Ammon's horn (tissue), 1 donor: ENCODE data around the gene CCDC187.

ENCODE experiments used
- DNase-seq: peaks from one replicate; pipeline ENCODE4 v3.0.0-alpha.2; 2016; ENCODE audit warnings: low spot score

The CCDC187 gene

GRCh38 chr9:136339173-136339957 lies 35.5 kb upstream of the CCDC187 start:
- peak; percentile 74 for DNase-seq

GRCh38 chr9:136338511-136338910 lies 34.6 kb upstream of the CCDC187 start:
- no peak for DNase-seq

GRCh38 chr9:136337416-136338395 lies 33.8 kb upstream of the CCDC187 start:
- no peak for DNase-seq

DNA sequence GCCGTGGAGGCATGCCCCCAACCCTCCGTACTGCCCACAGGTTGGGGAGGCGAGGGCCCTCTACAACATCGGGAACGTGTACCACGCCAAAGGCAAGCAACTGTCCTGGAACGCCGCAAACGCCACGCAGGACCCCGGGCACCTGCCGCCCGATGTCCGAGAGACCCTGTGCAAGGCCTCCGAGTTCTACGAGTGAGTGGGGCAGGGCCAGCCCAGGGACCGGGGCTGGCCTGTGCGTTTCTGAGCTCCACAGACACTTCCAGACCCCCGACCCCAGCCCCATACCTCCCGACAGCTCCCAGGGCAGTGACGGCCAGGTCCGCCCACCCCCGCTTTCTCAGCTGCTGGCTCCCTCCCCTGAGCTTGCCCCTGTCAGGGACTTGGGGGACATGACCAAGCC lies 33.0 kb upstream of the CCDC187 start:
- DNase-seq, result no peak

DNA sequence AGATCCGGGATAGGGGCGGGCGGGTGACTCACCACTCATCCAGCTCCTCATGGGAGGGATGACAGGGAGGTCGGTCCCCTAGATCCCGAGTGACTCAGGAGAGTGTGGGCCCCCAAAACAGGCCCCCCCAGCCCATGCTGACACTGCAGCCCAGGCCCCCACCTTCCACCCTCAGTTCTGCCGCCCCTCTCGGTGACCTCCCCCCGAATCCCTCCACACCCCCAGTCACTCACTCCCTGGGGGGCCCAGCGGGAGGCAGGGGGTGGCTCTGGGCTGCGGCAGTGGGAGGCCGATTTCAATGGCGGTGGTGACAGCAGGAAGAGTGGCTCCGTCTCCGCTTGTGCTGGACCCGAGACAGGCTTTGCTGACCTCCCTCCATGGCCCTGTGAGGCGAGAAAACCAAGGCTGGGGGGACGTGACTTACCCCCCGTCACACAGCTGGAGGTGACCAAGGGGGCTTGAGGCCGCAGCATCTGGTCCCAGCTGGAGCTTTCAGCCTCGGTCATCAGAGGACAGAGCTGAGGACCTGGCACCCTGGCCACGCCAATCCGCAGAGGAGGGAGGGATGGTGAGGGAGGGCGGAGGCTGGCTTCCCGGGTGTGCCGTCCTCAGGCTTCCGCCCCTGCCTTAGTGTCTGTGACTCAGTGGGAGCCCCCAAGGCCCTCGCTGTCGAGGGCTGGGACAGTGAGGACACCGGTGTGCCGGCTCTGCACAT lies 32.4 kb upstream of the CCDC187 start:
- no peak for DNase-seq

DNA sequence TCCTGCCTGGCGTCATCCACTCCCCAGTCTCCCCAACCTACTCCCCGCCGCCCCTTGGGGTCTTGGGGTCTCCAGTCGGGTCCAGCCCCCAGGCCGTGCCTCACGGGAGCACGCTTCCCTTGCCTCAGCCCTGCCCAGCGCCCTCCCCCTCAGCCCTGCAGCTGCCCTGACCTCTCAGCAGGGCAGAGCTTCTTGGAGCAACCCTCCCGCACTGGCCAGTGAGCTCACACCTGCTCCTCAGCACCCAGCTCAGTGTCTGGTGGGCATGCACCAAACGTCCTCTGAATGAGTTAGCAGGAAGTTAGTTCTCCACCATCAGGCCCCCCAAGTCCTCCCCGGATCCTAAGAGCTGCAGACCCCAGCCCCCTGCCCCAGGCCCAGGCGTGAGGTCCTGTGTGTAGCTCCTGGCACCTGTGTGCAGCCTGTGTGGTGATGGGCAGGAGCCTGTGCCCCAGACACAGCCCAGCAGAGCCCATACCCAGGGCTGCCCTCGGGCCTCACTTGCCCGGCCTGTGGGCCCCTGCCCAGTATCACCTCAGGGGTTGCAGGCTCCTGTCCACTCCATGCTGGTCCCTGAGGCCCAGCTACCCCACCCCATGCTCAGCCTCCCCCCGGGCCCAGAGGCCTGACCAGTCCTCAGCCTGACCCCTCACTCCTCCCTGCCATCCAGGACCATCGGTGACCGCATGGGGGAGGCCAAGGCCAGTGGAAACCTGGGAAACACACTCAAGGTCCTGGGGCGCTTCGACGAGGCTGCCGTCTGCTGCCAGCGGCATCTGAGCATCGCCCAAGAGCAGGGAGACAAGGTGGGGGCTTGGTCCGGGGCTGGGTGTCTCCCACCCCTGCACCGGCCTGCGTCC lies 31.6 kb upstream of the CCDC187 start:
- no peak for DNase-seq

GRCh38 chr9:136334541-136334940 lies 30.6 kb upstream of the CCDC187 start:
- no peak for DNase-seq

DNA sequence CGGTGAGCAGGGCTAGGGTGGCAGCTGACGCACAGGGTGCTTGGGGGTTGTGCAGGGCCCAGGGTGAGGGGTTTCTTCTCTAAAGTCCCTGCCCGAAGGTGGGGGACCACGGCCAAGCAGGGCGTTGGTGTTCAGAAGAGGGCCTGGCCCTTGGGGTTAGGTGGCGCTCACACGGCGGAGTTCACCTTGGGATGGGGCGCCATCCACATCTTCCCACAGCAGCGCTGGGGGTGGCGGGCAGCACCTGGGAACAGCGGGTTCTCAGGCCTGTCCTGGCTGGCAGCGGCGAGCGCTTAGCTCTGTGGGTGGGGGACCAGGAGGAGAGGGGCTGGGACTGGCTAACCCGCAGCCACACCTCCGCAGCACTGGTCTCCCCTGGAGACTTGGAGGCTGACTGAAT lies 29.6 kb upstream of the CCDC187 start:
- no peak for DNase-seq

DNA sequence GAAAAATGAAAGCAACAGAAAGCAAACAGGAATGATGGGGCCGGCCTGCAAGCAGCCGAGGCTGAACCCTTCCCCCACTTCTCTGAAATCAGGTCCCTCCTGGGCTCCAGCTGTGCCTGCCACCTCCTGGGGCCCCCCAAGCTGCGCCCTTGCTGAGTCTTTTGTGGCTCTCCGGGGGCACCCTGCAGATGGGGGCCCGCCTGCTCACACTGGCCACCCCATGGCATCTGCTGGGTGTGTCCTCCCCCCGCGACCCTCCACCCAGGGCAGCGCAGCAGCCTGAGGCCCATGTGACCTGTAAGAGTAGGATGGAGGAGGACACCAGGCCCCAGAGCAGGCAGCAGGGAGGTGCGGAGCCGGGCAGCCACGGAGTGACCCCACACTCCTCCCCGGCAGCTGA lies 29.2 kb upstream of the CCDC187 start:
- no peak for DNase-seq

- DNase-seq, result no peak
Observed at GRCh38 chr9:136332482-136332983, 28.6 kb upstream of the CCDC187 start.

DNA sequence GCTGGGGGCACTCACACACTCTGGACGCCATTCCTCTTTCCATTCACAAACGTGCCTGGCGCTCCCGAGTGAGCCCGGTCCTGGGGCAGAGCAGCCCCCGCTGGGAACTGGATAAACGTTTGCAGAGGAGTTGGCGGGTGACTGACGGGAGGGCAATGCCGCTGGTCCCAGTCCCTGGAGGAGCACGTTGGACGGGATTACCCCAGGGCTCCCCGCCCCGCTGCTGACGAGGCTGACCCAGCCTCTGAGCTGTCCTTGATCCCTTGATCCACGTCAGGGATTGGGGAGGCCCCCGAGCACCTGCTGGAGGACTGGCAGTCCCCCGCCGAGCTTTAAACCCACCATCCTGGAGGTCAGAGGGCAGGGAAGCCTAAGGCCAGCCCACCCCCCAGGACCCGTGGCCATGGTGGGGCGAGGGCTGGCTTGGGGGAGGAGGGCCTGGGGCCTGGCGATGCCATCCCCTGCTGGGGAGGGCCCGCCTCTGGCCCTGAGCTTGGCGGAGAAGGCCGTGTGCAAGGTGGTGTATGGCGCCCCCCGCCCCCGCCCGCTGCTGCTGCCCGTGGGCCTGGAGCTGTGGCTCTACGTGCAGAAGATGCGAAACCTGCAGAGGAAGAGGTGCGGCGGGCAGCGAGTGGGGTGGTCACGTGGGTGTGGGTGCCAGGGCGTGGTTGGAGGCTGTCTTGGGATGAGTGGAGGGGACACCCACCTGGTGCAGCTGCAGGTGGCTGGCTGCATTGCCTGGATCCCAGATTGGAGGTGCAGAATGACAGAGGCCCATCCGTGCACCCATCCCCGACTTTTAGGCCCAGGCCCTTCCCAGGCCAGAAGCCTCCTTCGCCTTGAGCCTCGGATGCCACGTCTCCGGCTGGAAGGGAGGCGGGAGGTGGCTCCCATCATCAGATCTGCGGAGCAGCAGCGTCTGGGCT lies 27.9 kb upstream of the CCDC187 start:
- no peak for DNase-seq

GRCh38 chr9:136331030-136331429 lies 27.1 kb upstream of the CCDC187 start:
- no peak for DNase-seq

DNA sequence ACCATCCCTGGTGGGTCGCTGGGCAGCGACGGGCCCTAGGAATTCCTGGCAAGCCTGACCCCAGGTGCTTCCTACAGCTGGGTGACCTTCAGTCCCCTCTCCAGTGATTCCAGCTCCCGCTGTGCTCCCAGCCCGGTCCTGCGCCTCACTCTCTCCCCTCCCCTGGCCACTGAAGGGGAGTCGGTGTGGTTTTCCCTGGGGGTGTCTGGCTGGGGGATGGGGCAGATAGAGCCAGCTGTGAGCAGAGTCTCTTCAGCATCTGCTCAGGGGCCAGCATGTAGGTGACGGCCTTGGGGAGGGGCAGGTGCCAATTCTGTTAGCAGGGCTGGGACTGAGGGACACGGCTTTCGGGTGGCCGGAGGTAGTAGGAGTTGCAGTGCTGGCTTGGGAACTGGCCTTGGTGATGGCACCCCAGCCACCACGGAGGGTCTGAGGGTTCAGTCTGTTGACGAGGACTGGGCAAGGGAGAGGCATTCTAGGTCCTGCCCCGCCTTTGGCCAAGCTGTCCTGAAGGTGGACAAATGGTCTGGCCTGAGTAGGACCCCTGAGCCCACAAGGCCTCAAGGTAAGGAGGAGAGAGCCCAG lies 26.6 kb upstream of the CCDC187 start:
- no peak for DNase-seq

DNA sequence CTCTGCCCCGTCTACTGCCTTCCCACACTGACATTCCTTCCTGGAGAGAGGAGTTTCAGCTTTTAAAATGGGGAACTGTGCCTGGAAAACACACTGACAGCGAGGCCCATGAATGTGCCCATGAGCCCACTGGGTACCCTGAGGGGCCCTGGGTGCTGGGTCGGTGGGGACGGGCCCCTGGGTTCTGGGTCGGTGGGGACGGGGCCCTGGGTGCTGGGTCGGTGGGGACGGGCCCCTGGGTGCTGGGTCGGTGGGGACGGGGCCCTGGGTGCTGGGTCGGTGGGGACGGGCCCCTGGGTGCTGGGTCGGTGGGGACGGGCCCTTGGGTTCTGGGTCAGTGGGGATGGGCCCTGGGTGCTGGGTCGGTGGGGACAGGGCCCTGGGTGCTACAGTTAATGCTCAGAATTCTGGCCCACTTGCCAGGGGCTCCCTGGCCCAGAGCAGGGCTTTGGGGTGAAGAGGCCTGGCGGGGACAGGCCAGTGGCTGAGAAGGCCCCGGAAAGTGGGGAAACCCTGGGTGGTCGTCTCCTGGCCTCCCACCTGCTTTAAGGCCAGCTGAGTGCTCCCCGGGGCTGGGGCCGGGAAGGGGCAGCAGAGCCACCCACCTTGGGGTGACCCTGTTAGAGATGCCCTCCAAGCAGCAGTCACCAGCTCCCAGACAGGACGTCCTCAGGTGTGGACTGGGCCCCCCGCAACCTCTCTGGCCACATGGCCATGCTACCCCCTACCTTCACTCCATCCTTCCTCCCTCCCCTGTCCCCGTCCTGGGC lies 25.9 kb upstream of the CCDC187 start:
- DNase-seq, result no peak

- DNase-seq, result no peak
Observed at GRCh38 chr9:136329211-136329627, 25.3 kb upstream of the CCDC187 start.

- DNase-seq, result peak; percentile 57
Observed at GRCh38 chr9:136328622-136329041, 24.7 kb upstream of the CCDC187 start.

GRCh38 chr9:136328011-136328621 lies 24.2 kb upstream of the CCDC187 start:
- no peak for DNase-seq

GRCh38 chr9:136327304-136327974 lies 23.5 kb upstream of the CCDC187 start, which contains the start of gene GPSM1:
Gene GPSM1, plus strand, starts transcription at chr9:136327539. Its CDS starts 157 bp downstream, at chr9:136327696.
- DNase-seq, result peak; percentile 64
